Measurements from ENCODE around the gene ESRP2.

ESRP2 gene

DNA sequence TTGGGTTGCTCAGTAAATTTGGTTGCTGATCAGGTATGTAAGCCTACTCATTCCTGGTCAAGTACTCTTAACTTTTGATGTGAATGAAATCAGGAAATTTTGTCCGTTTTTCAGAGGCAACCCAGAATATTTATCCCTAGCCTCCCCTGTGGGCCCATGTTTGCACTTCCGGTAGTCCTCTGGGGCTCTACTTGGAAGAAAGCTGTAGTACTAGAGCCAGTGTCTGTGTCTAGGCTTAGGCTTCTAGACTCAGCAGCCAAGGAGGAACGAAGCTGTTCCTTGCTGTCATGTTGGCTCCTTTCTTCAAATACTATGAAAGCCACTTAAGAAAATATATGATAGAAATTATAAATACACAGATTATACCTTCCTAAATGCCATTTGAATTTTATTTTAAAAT is 21.2 kb downstream of the ESRP2 start:
- no peak for DNase-seq

DNA sequence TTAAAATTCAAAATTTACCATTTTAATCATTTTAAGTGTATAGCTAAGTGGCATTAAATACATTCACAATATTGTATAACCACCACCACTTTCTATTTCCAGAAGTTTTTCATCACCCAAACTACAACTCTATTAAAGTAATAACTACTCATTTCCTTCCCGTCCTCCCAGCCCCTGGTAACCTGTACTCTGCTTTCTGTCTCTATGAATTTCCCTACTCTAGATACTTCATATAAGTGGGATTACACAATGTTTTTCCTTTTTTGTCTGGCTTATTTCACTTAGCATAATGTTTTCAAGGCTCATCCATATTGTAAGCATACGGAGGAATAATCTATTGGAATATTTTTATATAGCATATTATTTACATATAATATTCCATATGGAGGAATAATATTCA is 29.7 kb downstream of the ESRP2 start:
- no peak for DNase-seq

DNA sequence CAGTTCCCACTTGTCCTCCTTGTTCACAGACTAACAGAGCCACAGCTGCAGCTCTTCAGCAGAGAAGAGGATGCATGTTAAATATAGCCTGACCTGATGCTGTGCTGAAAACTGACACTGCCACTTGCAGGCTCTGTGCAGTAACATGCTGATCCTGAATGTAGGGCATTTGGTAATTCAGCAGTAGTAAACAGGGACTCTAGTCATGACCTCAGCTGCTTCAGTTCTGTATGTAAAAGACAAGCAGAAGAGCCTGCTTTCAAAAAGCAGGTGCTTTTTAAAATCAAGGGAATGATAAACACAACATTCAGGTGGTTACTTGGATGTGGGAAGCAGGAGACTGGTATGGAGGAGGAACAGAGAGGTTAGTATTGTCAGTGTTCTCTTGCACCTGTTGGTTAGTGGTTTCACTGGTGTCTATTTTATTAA is 33.8 kb downstream of the ESRP2 start:
- no peak for DNase-seq

DNA sequence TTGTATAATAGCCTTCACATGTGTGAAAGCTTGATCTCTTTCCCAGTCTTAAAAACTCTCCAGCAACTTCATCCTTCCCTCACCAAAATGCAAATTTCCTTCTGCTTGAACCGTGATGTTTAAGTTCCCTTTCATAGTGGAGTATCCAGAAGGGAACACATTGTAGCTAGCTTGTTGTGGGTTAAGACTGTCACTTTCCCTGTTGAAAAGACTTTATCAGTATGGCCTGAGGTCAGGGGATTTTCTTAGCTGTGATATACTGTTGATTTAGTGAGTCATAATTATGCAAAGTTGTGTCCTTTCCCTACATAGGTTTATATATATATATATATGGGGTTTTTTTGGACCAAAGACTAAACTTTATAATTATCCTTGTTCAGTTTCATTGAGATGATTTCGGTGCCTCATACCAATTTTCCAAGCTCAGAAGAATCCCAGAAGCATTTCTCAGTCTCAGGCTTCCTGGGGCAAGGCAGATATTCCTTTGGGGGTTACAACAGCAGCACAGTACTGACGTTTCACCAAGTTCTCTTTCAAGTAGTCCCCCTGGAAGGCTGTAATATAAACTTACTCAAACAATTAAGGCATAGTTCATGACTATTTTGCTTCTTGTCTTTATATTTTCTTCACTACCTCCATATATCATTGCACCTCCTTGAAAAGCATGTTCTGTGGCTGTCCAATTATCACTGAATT is 35.7 kb downstream of the ESRP2 start:
- no peak for DNase-seq

DNA sequence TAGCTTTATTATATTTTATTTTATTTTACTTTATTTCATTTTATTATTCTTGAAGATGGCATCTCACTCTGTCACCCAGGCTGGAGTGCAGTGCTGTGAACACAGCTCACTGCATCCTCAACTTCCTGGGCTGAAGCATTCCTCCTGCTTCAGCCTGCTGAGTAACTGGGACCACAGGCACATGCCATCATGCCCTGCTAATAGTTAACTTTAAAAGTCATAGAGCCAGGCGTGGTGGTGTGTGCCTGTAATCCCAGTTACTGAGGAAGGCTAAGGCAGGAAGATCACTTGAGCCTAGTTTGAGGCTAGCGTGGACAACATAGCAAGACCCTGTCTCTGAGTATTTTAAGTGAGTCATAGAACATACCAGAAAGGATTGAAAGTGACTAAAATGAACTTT is 38.7 kb downstream of the ESRP2 start:
- no peak for DNase-seq

DNA sequence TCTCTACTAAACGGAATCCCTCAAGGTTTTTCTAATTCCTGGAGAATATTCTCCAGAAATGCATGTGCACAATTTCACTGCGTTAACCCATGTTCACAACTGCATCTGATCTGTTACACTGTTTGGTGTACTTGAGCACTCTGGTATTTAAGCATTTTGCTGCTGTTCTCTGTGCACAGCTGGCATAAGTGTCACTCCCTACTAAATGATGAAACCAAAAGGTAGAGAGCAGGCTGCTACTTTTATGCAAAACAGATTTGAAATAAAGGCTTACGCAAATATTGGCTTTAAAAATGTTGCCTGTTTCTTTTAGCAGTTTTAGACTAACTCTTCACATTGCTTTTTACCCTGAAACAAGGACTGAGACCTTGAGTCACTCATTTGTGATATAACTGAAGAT is 41.7 kb downstream of the ESRP2 start:
- no peak for DNase-seq

DNA sequence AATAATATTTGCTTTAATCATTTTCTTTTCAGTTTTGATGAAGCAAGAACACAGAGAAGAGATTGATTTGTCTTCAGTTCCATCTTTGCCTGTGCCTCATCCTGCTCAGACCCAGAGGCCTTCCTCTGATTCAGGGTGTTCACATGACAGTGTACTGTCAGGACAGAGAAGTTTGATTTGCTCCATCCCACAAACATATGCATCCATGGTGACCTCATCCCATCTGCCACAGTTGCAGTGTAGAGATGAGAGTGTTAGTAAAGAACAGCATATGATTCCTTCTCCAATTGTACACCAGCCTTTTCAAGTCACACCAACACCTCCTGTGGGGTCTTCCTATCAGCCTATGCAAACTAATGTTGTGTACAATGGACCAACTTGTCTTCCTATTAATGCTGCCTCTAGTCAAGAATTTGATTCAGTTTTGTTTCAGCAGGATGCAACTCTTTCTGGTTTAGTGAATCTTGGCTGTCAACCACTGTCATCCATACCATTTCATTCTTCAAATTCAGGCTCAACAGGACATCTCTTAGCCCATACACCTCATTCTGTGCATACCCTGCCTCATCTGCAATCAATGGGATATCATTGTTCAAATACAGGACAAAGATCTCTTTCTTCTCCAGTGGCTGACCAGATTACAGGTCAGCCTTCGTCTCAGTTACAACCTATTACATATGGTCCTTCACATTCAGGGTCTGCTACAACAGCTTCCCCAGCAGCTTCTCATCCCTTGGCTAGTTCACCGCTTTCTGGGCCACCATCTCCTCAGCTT is 45.0 kb downstream of the ESRP2 start:
- DNase-seq: no peak

DNA sequence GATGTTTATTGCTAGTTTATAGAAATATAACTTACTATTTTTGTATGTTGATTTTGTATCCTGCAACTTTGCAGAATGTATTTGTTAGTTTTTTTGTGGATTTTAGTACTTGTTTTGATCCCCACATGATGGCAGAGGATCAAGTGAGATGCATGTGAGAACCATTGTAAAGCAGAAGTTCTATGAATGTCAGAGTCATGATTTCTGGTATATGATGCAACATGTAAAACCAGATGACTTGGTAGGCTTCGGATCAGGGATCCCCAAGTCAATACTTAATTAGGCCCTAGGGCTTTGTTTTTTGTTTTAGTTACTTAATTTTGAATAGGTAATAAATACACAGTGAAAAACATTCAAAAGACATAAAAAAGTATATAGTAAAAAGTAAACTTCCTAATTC is 45.8 kb downstream of the ESRP2 start:
- no peak for DNase-seq

DNA sequence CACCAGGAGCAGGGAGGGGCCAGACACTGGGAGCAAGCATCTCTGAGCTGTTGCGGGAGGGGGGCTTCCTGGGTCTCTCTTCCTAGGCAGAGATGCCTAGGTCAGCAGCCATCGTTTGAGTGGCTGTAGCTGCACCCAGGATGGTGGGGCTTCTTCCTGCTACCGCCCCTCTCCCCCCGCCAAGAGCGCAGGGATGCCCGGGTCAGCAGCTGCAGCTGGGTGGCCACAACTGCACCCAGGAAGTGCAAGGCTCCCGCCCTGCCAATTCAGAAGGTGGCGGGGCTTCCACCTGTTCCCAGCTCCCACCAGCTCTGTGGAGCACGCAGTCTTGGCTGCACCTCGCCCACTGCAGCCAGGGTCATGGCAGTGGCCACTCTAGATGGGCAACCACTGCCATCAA is 47.8 kb downstream of the ESRP2 start:
- DNase-seq: no peak

DNA sequence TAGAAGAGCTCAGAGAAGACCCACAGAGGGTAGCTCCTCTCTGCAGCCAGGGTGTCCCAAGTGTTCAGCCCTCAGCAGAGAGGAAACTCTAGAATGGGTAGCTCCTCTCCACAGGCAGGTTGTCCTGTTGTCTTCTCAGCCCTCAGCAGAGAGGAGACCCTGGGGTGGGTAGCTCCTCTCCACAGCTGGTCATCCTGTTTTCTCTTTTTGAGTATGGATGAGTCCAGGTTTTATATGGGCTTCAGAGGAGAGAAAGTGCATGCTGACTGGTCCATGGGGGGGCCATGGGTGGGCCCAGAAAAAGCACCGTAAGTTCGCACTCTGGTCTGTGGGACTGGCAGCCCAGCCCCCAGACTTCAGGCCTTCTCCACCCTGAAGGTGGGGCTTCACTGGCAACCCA is 48.4 kb downstream of the ESRP2 start:
- no peak for DNase-seq

DNA sequence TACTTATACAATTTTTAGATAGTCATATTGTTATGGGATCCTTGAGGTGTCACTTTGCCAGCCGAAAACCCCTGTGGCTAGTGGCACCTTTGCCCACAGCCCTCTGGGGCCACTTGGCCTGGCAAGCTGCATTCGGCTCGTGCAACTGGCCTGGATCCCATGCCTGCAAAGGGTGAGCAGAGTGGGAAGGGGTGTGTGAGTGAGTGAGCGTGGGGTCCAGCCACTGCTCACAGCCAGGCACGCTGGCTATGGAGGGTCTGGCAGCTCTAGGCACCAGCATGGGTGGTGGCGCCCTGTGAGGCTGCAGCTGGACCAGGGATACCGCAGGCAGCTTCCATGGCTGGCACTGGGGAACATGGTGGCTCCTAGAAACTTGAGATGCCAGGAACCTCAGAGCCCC is 49.0 kb downstream of the ESRP2 start:
- no peak for DNase-seq

DNA sequence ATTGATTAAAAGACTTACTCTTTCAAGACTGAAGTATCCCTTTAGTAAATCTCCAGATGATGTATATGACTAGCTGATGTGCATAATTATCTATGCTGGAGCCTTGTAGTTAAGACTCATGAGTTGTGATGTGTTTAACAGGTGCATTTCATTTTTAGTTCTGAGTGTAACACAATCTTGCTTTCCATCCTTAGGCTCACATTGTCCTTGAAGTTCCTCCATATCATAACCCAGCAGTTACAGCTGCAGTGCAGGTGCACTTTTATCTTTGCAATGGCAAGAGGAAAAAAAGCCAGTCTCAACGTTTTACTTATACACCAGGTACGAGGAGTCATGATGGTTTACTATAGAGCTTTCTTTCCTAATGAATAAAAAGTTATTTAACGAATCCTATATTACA is 52.9 kb downstream of the ESRP2 start:
- DNase-seq: no peak

DNA sequence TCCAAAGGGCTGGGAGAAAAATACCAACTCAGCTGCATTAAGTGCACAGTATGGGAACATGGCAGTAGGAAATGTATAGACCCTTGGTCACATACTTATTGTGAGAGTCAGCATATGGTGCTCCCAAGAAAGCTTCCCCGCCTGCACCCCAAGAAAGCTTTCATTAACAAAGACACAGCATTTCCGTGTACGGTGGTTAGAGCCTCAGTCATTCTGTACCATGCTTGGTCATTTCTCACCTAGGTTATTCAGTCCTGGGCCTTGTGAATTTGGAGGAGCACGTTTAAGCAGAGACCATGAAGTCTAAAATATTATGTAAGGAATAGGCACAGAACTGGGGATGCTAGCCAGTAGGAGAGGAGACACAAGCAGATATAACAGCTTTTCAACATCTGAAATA is 56.1 kb downstream of the ESRP2 start:
- DNase-seq: no peak

DNA sequence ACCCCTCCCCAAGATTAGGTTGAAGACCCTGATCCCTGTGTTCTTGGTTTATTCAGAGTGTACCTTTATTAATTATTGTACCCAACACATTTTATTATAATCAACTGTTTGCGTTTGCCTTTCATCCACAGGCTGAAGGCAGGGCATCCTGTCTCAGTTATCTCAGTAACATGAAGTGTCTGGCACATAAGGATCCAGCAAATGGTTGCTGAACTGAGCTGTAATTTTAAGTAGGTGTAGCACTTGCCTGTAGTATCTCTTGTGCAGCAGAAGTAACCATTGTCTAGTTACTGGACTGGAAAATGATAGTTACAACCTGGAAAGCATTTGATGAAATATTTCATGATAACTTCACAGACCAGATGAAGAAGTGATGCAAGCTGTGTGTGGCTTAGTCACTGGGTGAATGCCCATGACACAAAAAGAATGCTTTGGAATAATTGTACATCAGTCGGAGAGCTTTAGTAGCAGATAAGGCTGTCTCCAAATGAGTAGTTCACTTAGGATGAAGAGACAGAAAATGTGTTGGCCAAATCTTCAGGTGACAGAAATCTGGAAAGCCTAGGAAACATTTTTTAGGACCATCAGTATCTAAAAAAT is 56.6 kb downstream of the ESRP2 start:
- no peak for DNase-seq
